Measurements from ENCODE around the gene PSMG4. TPM values are rescaled to one million over a fixed set of nuclear protein-coding genes. Genes with fewer than 3 reads are reported as not detected.

Gene PSMG4
- total and polyA plus RNA-seq, 9 of the 15 experiments (the other 6 are each of a cell fraction or from before 2014, with no cell fraction given) = 12.9 to 185 (median 52.0) TPM

- WGBS (ENCODE audit: insufficient coverage, low coverage, missing lambda C conversion rate) = 38% methylated on average over 46 of the region's 47 CpGs
- POLR2A ChIA-PET = interaction anchor here (0.6 to 0.7 kb wide), 4 partner anchors 12 to 389 kb away, joined by 3 to 5 read pairs (median 3); no protein-coding TSS in a partner anchor
- Histone ChIP-seq H3K4me1 (replicated peaks in 1 of 2; ENCODE audit: control insufficient read depth in 2 of 2, insufficient read depth in 2 of 2, low read length in 2 of 2) (peaks cover 38 to 50% of the 10 kb centered on the region in 2 experiments), H4K20me1 (replicated peaks; ENCODE audit: control insufficient read depth, insufficient read depth, low read length) (no peaks in the 10 kb centered on the region), H3K4me2 (ENCODE audit: insufficient read depth, low read length) (0 out of 2 replicates have a peak overlapping the region, but pooled peaks have one; percentile 22), H3K9me3 (replicated peaks; ENCODE audit: control insufficient read depth, insufficient read depth, low read depth, low read length) (no peaks in the 10 kb centered on the region), H3K36me3 (ENCODE audit: control insufficient read depth, insufficient read depth, low read length) (no peaks in the 10 kb centered on the region), H2AFZ (ENCODE audit: low read depth, low read length) (peak overlapping the region; percentile 30; the same call in 1 of the 2 replicates), H3K4me3 (no peak overlapping the region), H3K9ac (ENCODE audit: insufficient read depth in 1 of 2, low read depth in 2 of 2, low read length in 2 of 2) (peak overlapping the region in 1 of 2 experiments; percentile 75; a peak in 2 of 4 replicates), H3K27ac (ENCODE audit: extremely low read depth, low read depth, low read length) (no peak overlapping the region), H3K79me2 (ENCODE audit: control insufficient read depth, insufficient read depth, low read length) (no peaks in the 10 kb centered on the region), H3K9me1 (ENCODE audit: control insufficient read depth, insufficient read depth, low read length) (no peaks in the 10 kb centered on the region), H3K27me3 (ENCODE audit: control insufficient read depth in 2 of 2, insufficient read depth in 2 of 2, low read length in 2 of 2) (peaks cover 37 to 51% of the 10 kb centered on the region in 2 experiments)
- FAIRE-seq (no peak), ATAC-seq (no peak), DNase-seq (ENCODE audit: extremely low read depth in 1 of 4, low spot score in 3 of 4) (no peak)
- BruUV-seq (replicated peaks) = no TSS peak
- intact Hi-C loops (cut with micrococcal nuclease) = no loop called here
- in situ Hi-C loops (cut with MboI) = no loop called here
- CTCF ChIA-PET (ENCODE audit: low intra/inter-chr PET ratio) = no interaction called here
- TF ChIP-seq RCOR1 (IDR thresholded peaks at IDR 0.05; ENCODE audit: borderline replicate concordance in 1 of 2, low read depth in 2 of 2, low read length in 2 of 2) (no peak), EZH2 (IDR thresholded peaks at IDR 0.05; ENCODE audit: borderline replicate concordance, low read depth, low read length) (0 out of 2 replicates have a peak, but pooled peaks have one; percentile 73), VEZF1 (CRISPR knock-in tag; IDR thresholded peaks at IDR 0.05) (peak; percentile 41; the same call in 1 of the 2 replicates), CREB3L1 (IDR thresholded peaks at IDR 0.05; ENCODE audit: borderline replicate concordance, low read depth) (no peak), ZFP30 (CRISPR knock-in tag; IDR thresholded peaks at IDR 0.05; ENCODE audit: borderline replicate concordance) (no peak), GABPB1 (CRISPR knock-in tag; IDR thresholded peaks at IDR 0.05) (no peak), TEAD2 (tag; IDR thresholded peaks at IDR 0.05) (no peak), KDM2B (CRISPR knock-in tag; IDR thresholded peaks at IDR 0.05) (no peak), THRB (CRISPR knock-in tag; conservative IDR thresholded peaks at IDR 0.05) (no peak), NCOR1 (IDR thresholded peaks at IDR 0.05) (no peak), EGR1 (conservative IDR thresholded peaks at IDR 0.05) (no peak), ZBTB9 (CRISPR knock-in tag; IDR thresholded peaks at IDR 0.05) (no peak), ZKSCAN8 (CRISPR knock-in tag; IDR thresholded peaks at IDR 0.05) (no peak), MLX (CRISPR knock-in tag; conservative IDR thresholded peaks at IDR 0.05) (no peak)
Observed at GRCh38 chr6:3231247-3232016, 27.3 kb upstream of the PSMG4 start.
